Activated CD4-positive, alpha-beta T cell treated with anti-CD3 and anti-CD28 coated beads for 4 hours (primary cell): Measurements from ENCODE around the gene LRCH3.

Experiments
- DNase-seq, 2 donors: peaks; one replicate each; pipeline ENCODE4 v3.0.0-alpha.2; 2020

LRCH3 gene

GRCh38 chr3:197791113-197791891 is at the start of gene LRCH3:
LRCH3 (plus strand) TSS chr3:197791254; CDS start chr3:197791279, 25 bp downstream.
- DNase-seq, result peak; percentile 80

- DNase-seq, result no peak
These were observed 48.3 kb upstream of the LRCH3 start for GRCh38 chr3:197742787-197743186.

- DNase-seq, result no peak
These were observed 44.8 kb upstream of the LRCH3 start for GRCh38 chr3:197746209-197746608.

GRCh38 chr3:197746801-197747237 is 44.2 kb upstream of the LRCH3 start:
- no peak for DNase-seq

DNA sequence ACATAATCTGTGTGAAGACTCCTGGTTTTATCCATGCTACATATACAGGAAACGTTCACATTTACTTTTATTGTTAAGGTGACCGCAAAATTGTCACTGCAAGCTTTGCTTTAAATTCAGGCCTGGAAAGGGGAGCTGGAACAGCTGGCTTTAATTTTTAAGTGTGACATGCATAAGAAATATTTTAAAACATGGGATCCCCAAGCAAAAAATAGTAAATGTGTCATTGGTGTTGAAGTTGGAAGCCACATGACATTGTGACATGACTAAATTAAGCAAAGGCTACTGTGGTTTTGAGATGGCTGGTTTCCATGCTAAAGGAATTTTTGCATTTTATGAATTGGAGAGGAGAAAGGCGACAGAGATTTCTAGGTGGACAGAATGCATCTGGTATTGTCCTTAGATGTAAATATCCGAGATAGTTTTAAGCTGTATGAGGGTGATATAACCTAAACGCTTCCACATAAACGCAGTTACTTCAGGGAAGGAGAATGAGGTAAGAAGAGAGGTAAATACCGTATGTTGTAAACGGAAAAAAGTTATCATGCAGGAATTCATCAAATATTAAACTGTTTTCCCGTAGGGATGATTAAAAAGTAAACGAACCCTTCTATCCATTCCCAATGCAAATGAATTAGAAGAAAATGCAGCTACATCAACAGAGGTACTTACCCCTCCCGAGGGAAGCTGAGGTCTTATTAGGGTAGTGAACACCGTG is 42.3 kb upstream of the LRCH3 start:
- DNase-seq, result no peak

- peak; percentile 49 to 57 for DNase-seq
These were observed 41.8 kb upstream of the LRCH3 start for GRCh38 chr3:197749315-197749600.

GRCh38 chr3:197749601-197750395 is 41.3 kb upstream of the LRCH3 start, which contains the start of gene FYTTD1:
FYTTD1 (plus strand) TSS chr3:197749883; CDS start chr3:197749972, 89 bp downstream.
- peak; percentile 84 to 86 for DNase-seq

GRCh38 chr3:197750396-197750831 is 40.6 kb upstream of the LRCH3 start:
- peak; percentile 49 to 55 for DNase-seq

DNA sequence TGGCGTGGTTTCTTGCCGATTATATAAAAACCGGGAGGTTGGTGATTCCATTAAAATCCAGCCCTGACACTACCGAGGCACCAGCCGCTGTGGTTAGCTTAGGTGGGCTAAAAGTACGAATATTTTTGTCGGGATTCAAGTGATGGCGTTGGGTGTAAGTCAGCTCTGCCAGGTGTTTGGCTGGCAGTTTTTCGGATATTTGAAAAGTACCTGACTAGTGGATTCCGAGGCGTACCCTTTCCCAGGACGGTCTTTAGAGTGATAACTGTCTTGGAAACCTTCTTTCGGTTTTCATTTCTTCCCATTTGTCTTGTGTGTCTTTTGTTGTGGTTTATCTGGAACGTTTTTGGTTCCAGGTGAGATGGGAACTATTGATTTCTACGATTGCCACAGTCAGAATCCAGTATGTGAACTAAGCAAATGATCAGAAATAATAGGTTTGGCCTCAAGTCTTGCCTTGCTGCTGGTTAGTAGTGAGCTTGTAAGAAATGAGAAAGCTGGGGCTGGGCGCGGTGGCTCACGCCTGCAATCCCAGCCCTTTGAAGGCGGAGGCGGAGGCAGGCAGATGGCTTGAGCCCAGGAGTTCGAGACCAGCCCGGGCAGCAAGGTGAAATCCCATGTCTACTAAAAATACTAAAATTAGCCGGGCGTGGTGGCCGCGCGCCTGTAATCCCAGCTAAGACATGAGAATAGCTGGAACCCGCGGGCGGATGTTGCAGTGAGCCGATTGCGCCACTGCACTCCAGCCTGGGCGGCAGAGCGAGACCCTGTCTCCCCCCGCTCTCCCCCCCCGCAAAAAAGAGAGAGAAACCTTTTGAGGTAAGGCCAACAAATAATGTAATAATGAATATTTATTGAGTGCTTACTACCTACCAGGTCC is 40.0 kb upstream of the LRCH3 start:
- peak; percentile 22 to 24 for DNase-seq

DNA sequence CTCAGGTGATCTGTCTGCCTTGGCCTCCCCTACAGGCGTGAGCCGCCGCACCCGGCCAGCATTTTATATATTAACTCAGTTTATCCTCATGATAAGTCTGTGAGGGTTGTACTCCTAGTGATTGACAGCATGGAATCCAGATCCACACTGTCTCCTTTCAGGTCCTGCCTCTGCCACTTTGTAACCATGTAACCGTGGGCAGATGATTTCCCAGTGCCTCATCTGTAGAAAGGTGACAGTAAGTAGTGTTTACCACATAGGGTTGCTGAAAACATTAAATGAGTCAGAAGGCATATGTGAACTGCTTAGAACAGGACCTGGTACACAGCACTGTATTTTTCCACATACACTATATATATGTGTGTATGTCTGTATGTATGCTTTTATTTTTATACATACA is 38.9 kb upstream of the LRCH3 start:
- peak in 1 of 2 donors; percentile 7 for DNase-seq

GRCh38 chr3:197753263-197753662 is 37.8 kb upstream of the LRCH3 start:
- no peak for DNase-seq

GRCh38 chr3:197756704-197757103 is 34.4 kb upstream of the LRCH3 start:
- no peak for DNase-seq

- no peak for DNase-seq
These were observed 32.5 kb upstream of the LRCH3 start for GRCh38 chr3:197758512-197758911.

- no peak for DNase-seq
These were observed 29.3 kb upstream of the LRCH3 start for GRCh38 chr3:197761784-197762183.

GRCh38 chr3:197775317-197775716 is 15.7 kb upstream of the LRCH3 start:
- DNase-seq, result no peak

DNA sequence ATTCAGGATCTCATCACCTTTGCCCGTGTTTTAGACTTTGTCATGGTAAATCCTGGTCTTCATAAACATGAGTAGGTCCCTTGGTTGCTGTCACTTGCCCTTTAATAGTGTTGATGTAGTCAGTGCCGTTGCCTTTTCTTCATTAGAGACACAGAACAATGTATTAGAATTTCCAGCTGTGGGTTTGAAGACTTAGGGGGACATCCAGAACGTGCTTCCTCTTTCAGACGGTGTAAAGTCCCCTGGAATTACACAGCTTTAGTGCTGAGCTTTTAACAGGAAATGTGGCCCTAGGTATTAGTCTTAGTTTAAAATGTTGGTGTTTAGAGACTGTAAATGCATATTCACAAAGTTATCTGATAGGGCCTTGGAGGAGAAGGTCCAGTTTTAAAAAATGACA is 8.8 kb upstream of the LRCH3 start:
- no peak for DNase-seq

DNA sequence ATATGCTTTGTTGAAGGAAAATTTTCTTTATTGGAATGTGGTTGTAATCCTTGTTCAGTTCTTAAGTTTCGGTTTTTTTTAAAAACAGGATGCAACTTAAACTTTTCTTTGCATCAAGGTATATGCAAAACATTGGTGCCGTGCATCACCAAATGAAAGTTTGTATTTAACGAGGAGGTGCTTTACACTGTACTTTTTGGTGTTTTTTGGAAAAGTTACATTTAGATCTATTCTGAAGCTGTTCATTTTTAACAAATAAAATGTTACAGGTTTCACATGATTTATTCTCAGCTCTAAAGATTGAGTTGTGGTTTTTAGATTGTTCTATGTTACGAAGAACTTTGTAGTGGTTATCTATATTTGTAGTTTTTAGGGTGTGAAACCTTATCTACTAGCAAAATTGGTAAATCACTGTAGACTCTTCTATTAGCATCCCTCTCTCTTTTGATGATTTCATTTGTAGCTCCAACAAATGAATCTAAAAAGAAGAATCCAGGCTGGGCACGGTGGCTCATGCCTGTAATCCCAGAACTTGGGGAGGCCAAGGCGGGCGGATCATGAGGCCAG is 7.0 kb upstream of the LRCH3 start:
- DNase-seq, result no peak

GRCh38 chr3:197787412-197787811 is 3.6 kb upstream of the LRCH3 start:
- no peak for DNase-seq

DNA sequence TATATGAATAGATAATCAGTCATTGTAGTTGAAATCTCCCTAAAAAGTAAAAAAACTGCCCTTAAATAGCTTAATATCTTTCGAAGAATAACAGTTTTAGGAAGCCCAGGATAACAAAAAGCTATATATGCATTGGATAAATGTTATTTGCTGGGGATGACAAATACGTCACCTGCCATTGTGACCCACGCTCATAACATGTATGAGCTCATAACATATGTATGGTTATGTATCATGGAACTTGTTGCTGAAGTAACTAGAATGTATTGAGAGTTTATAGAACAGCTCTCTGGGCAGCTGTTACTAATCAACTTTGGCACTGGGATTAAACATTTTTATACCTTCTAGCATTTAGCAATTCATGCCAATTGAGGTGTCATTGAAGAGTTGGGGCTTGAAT is 1.7 kb upstream of the LRCH3 start:
- DNase-seq, result no peak

DNA sequence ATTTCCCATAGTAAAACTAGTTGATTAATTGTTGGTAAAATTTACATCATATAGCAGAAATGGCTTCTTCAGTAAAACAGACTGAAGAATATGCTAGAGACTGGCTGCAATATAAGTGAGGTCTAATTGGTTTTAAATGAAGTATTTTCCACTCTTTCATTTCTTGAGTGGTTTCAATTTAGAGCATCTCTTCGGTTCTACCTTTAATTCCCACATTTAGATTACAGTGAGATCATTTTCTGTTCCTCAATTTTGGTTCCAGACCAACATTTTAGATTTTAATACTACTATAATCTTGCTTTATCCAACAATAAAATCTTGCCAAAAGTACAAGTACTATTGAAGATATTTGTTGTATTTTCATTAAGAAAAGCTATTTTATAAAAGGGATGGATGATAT is 1.0 kb upstream of the LRCH3 start:
- DNase-seq, result no peak

- peak; percentile 14 to 27 for DNase-seq
These were observed 1.0 kb downstream of the LRCH3 start for GRCh38 chr3:197791892-197792647.
